Femur (tissue), 1 donor: ENCODE results near the gene GTF2H1.
A peak's percentile ranks its signal among the peaks of the same experiment; 100 is the strongest.

ENCODE experiments used
- DNase-seq: peaks from one replicate; pipeline ENCODE4 v3.0.0-alpha.2; 2017

GTF2H1 gene

DNA sequence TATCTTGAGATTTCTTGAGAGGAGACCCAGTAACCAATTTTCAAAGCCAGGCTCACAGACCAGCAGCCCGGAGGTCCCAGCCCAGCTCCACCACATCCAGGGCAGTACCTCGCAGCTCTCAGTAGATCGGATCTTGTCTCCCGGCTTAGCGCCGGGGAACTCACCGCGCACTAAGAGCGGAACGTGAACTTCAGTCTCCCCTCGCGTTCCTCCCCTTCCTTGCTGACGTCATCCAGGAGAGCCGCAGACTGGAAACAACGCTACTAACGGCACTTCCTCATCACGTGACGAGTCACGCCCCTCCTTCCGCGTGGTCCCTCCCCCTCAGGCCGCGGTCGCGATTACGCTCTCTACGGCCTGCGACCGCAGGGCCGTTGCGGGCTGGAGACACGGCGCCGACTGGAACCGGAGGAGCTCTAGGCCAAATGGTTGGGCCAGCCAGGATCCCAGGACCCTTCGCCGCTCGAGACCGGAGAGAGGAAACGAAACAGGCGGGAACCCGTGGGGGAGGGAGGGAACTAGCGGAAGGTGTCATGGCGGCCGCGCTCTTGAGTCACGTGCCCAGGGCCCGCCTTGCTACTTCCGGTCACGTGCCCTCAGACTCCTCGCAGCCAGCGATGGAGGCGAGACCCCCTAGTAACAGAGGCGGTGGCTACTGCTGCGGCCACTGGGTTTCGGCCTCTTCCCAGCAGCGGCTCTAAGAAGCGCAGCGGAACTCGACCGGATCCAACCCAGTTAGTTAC is at the start of gene GTF2H1, which contains the start of gene HPS5:
GTF2H1 (plus strand) TSS at position 599 of the 743 bp plus-strand sequence. CDS start 10,508 bp downstream, outside the sequence.
HPS5 (minus strand) TSS at position 172 of the 743 bp plus-strand sequence. CDS start 4,282 bp downstream, outside the sequence.
- DNase-seq: peak; percentile 97

GRCh38 chr11:18277565-18278271 is 44.6 kb upstream of the GTF2H1 start:
- no peak for DNase-seq

DNA sequence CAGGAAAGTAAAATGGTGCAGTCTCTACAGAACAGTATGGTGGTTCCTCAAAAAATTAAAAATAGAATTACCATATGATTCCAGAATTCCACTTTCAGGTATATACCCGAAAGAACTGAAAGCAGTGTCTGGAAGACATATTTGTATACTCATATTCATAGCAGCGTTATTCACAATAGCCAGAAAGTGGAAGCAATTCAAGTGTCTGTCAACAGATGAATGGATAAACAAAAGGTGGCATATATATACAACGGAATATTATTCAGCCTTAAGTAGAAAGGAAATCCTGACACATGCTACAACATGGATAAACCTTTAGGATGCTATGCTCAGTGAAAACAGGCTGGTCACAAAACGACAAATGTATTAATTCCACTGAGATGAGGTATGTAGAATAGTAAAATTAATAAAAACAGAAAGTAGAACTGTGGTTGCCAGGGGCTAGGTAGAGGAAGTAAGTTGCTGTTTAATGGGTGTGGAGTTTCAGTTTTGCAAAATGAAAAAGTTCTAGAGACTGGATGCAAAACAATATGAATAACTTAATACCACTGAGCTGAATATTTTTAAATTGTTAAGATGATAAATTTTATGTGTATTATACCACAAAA is 41.8 kb upstream of the GTF2H1 start:
- no peak for DNase-seq

GRCh38 chr11:18282626-18283025 is 39.7 kb upstream of the GTF2H1 start:
- DNase-seq: no peak

DNA sequence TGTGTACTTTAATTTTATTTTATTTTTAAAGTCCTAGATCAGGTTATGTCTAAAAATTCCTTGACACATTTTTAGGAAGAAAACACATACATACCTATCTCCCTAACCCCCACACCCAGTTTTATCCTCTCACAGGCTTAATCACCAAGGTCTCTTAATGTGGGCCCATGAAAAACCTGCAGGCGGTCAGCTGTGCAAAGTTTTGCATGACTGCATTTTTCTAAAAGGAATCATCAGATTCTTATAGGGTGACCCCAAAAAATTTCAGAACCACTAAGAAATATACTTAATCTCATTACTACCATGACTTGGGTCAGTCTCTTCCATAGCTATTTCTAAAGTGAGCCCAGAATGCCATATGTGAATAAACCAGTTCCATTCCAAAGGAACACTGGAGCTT is 36.5 kb upstream of the GTF2H1 start:
- DNase-seq: no peak

GRCh38 chr11:18288911-18289310 is 33.5 kb upstream of the GTF2H1 start:
- DNase-seq: no peak

- no peak for DNase-seq
These were observed 27.5 kb upstream of the GTF2H1 start for GRCh38 chr11:18294862-18295261.

- DNase-seq: no peak
These were observed 27.1 kb upstream of the GTF2H1 start for GRCh38 chr11:18295316-18295715.

- no peak for DNase-seq
These were observed 22.6 kb upstream of the GTF2H1 start for GRCh38 chr11:18299721-18300120.

DNA sequence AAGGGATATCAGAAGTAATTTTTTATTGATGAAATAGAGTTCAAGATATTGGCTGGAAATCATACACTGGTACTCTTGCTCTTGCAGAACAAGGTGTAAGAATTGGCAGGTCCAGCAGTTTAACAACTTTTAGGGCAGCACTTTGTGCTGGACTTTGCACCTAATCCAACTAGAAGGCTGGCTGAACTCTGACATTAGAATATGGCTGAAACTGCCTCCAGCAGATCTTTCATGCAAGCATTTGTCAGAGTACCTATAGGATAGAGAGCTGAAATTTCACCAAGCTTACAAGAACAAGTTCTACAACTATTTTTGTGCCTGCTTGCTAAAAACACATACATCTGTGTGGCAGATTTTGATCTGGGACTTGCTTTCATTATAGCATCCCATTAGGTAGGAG is 17.6 kb upstream of the GTF2H1 start:
- DNase-seq: no peak

GRCh38 chr11:18307461-18308139 is 14.8 kb upstream of the GTF2H1 start:
- no peak for DNase-seq

DNA sequence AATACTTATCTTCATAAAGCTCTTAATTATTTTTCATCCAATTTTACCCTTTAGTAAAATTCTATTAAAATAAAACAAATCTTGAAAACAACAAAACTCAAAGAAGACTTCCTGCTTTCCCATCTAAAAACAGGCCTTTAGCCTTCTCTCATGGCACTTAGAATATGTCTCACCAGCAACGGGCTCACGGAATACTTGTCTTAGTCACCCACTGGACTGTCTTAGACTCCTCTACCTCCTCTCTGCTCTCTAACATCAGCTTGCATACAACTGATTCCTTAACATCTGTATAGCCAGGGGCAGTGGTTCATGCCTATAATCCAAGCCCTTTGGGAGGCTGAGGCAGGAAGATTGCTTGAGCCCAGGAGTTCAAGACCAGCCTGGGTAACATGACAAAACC is 14.1 kb upstream of the GTF2H1 start:
- no peak for DNase-seq

- DNase-seq: no peak
These were observed 12.7 kb upstream of the GTF2H1 start for GRCh38 chr11:18309691-18310090.

- DNase-seq: no peak
These were observed 11.5 kb upstream of the GTF2H1 start for GRCh38 chr11:18310800-18311340.

GRCh38 chr11:18312012-18312411 is 10.4 kb upstream of the GTF2H1 start:
- no peak for DNase-seq

DNA sequence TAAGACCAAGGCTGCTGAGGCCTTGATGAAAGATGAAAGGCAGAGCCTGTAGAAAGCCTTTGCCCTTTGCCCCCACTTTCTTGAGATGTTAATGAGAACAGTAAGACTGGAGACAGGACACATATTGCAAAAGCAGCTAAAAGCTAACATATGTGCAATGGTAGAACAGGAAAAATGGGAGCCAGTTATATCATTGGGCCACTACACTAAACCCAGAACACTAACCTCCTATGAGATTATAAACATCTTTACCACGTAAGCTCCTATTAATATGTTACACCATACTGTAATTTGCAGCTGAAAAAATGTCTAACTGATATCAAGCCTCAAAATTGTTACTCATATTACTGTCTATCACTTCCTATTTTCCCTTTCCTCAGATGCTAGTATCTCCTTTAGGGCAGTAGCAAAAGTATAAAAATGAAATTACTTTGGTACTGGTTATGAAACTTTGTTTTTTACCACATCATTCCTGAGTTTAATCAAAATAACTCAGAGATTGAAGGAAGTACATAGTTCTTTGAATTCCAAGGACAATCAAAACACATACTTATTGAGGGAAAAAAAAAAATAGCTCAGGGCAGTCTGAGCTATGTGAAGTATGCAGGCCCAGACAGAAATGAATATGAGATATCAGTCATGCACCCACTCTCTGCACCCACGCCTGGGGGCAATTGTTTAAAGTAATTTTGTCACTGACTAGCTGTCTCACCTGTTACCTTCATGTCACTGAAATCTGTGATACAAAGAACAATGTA is 9.5 kb upstream of the GTF2H1 start:
- no peak for DNase-seq

- no peak for DNase-seq
These were observed 8.2 kb upstream of the GTF2H1 start for GRCh38 chr11:18313965-18314763.

GRCh38 chr11:18314784-18315523 is 7.4 kb upstream of the GTF2H1 start:
- DNase-seq: no peak

- DNase-seq: no peak
These were observed 6.5 kb upstream of the GTF2H1 start for GRCh38 chr11:18315893-18316292.

- DNase-seq: no peak
These were observed 4.8 kb upstream of the GTF2H1 start for GRCh38 chr11:18317551-18317950.

DNA sequence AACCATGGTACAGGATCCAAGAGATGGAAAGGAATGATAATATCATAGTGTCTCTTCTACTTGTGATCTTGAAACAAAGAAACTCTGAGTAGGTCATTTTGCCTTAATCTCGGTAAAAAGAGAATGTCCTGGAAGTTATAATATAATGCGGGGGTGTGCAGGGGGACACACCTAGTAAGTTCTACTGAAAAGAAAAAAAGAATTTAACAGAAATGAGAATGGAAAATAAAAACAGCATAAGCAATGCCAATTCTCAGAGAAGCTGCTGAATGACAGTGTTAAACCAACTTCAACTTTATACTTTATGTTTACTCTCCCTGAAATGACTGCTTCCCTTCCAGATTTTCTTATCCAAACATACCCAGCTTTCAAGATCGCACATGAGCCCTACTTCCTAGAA is 2.5 kb upstream of the GTF2H1 start:
- DNase-seq: no peak
